Nephron (organoid): ENCODE measurements around the gene ANAPC4.

Source experiments
- H3K27ac Mint-ChIP-seq, 3 experiments: 2 replicates each; pipeline ENCODE4 v1.8.0; 2020; ENCODE audit warnings: mixed read lengths in 3 of 3, mild to moderate bottlenecking in 2 of 3, moderate library complexity in 1 of 3
- H3K27me3 Mint-ChIP-seq: 2 replicates; pipeline ENCODE4 v1.8.0; 2021; ENCODE audit warnings: low read depth, mild to moderate bottlenecking, moderate library complexity, mixed read lengths
- H3K36me3 Mint-ChIP-seq: 2 replicates; pipeline ENCODE4 v1.8.0; 2020; ENCODE audit warnings: low read depth, mixed read lengths
- H3K4me1 Mint-ChIP-seq: 2 replicates; pipeline ENCODE4 v1.8.0; 2020; ENCODE audit warnings: mixed read lengths
- H3K4me3 Mint-ChIP-seq, 3 experiments: 2 replicates each; pipeline ENCODE4 v1.8.0; 2020; ENCODE audit warnings: mild to moderate bottlenecking in 3 of 3, mixed read lengths in 3 of 3, moderate library complexity in 2 of 3
- H3K9me3 Mint-ChIP-seq: 2 replicates; pipeline ENCODE4 v1.8.0; 2020; ENCODE audit warnings: mixed read lengths
- CTCF ChIP-seq, 3 experiments: fragments of 200-600 bp; sonication (generic); IDR thresholded peaks; one replicate each; pipeline ENCODE4 v1.5.0; 2021; ENCODE audit warnings: antibody characterized with exemption in 3 of 3; ENCODE audit not compliant: unreplicated experiment in 3 of 3

Gene ANAPC4

GRCh38 chr4:25424539-25425228 lies 47.6 kb downstream of the ANAPC4 start:
- Mint-ChIP-seq H3K27ac (no peak overlapping the region), H3K36me3 (peaks cover 2% of the 10 kb centered on the region), H3K27me3 (peaks cover 4% of the 10 kb centered on the region), H3K4me3 (no peak overlapping the region), H3K4me1 (peaks cover 5% of the 10 kb centered on the region), H3K9me3 (no peaks in the 10 kb centered on the region)
- no peak for TF ChIP-seq CTCF (IDR thresholded peaks at IDR 0.05; ENCODE audit: unreplicated experiment in 3 of 3)

- Mint-ChIP-seq H3K36me3 (no peaks in the 10 kb centered on the region), H3K9me3 (no peaks in the 10 kb centered on the region), H3K27me3 (peaks cover 4% of the 10 kb centered on the region), H3K27ac (no peak overlapping the region), H3K4me3 (no peak overlapping the region), H3K4me1 (peaks cover 5% of the 10 kb centered on the region)
- no peak for TF ChIP-seq CTCF (IDR thresholded peaks at IDR 0.05; ENCODE audit: unreplicated experiment in 3 of 3)
Measured at GRCh38 chr4:25425361-25425760, 48.3 kb downstream of the ANAPC4 start.

GRCh38 chr4:25427871-25428270 lies 50.8 kb downstream of the ANAPC4 start:
- Mint-ChIP-seq H3K4me3 (no peak overlapping the region), H3K4me1 (peaks cover 5% of the 10 kb centered on the region), H3K9me3 (no peaks in the 10 kb centered on the region), H3K36me3 (no peaks in the 10 kb centered on the region), H3K27me3 (peaks cover 1% of the 10 kb centered on the region), H3K27ac (no peak overlapping the region)
- no peak for TF ChIP-seq CTCF (IDR thresholded peaks at IDR 0.05; ENCODE audit: unreplicated experiment in 3 of 3)

GRCh38 chr4:25430630-25431029 lies 53.6 kb downstream of the ANAPC4 start:
- no peak for TF ChIP-seq CTCF (IDR thresholded peaks at IDR 0.05; ENCODE audit: unreplicated experiment in 3 of 3)
- Mint-ChIP-seq H3K4me1 (no peaks in the 10 kb centered on the region), H3K27me3 (no peaks in the 10 kb centered on the region), H3K4me3 (no peak overlapping the region), H3K27ac (no peak overlapping the region), H3K9me3 (no peaks in the 10 kb centered on the region), H3K36me3 (no peaks in the 10 kb centered on the region)

GRCh38 chr4:25433966-25434827 lies 57.1 kb downstream of the ANAPC4 start:
- Mint-ChIP-seq H3K4me3 (no peak overlapping the region), H3K4me1 (no peaks in the 10 kb centered on the region), H3K27me3 (no peaks in the 10 kb centered on the region), H3K9me3 (no peaks in the 10 kb centered on the region), H3K36me3 (no peaks in the 10 kb centered on the region), H3K27ac (no peak overlapping the region)
- TF ChIP-seq CTCF (IDR thresholded peaks at IDR 0.05; ENCODE audit: unreplicated experiment in 3 of 3): no peak
